DMS 273 (cell line): ENCODE results near the gene BTBD6.
"Not testable (repeated sequence)": the region's sequence is repeated elsewhere in the genome, so short reads cannot be mapped to it uniquely, and the experiment has no call there.

Experiments
- DNase-seq: peaks from one replicate; lab custom pipeline; 2025; ENCODE audit not compliant: unreplicated experiment; lab: John Stamatoyannopoulos, UW

Gene BTBD6

DNA sequence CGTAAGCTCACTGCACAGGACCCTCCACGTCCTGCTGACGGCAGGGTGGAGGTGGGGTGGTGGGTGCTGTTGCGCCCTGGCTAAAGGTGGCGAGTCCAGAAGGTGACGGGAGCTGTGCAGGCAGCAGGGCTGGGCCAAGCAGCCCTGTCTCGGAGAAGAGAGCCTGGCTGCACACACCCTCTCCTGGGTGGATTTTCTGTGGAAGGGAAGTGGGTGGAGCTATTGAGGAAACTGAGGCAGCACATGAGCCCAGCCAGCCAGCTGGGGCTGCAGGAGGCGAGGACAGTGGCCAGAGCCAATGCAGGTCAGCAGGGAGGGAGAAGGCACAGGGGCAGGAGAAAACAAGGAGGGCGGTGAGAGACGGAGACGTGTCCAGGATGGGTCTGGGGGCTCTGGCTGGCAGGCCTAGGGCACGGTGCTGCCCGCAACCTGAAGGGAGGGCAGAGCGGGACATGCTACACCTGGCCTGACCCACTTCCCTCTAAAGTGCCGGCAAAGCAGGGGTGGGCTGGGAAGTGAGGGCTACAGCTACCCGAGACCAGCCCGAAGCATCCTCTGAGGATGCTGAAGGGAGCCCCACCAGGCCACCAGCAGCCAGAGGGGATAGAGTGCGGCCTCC, 20.5 kb downstream of the BTBD6 start:
- DNase-seq = no peak

DNA sequence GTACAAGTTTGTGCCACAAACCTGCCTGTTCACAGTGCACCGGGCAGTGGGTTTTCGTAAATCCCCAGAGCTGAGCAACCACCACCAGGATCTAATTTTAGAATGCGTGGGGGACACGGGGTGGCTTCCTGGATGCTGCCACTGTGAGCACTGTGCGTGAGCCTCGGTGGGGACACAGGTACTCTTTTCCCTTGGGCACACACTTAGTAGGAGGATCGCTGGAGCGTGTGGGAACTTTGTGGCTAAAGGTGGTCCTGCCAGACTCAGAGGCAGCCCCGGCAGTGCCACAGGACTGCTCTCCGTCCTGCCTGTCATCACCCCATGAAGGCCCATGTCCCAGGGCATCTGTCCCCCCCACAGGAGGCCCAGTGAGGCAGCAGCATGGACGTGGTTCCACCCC, 21.1 kb downstream of the BTBD6 start:
- no peak for DNase-seq

DNA sequence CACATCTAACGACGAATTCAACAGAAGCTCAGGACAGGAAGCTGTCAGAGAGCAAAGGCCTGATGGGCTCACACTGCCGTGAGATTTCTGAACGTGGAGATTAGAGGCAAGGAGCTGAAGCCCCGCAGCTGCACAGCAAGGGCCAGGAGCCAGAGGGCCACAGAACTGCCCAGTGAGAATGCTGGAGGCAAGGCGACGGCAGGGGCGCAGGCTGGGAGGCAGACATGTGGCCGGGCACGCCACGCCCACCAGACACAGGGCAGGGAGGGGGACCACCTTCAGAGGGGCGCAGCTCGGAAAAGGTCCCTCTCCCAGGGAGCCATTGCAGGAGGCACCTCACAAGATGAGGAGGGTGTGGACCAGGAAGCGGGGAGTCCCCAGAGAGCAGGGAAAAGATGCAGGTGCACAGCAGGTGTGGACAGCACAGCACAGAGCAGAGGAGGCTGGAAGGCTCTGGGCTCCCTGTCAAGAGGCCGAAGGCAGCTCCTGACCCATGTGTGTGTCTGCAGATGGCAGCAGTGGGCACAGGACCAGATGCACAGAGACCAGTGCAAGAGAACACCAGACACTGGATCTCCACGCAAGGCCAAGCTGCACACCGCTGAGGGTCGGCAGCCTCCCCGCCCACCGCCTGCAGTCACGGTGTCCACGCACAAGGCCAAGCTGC, 23.0 kb downstream of the BTBD6 start:
- no peak for DNase-seq

DNA sequence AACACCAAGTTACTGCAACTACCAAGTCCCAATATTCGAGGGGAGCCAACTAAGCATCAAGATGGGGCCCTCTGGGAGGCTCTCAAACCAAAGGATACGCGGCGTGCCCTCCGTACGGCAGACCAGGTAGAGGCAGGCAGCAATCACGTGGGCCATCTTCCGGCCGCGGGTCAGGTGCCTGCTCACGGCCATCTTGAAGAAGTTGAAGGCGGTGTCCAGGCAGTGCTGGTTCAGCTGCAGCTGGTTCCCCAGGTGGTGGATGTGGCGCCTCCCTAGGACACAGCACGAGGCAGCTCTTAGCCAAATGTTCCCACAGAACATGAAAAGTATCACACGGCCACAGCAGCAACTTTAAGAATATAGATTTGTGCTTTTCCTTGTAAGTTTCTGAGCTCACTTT, 24.3 kb downstream of the BTBD6 start:
- DNase-seq = no peak

DNA sequence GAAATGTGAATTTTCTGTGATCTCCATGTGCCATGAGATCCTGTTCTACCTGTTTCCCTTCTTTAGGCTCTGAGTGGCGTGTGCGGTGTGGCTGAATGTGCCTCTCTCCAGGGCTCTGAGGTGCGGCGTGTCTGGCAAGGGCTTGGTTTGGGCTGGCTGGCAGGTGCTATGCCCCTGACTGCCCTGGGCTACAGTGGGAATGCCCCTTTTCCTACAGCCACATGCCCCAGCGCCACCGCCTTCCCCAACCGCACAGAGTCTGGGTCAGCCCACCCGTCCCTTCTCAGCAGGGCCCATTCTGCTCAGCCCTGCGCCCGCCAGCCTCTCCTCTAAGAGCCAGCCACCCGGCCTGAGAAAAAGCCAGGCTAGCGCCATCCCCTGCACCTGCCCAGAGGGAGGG, 24.7 kb downstream of the BTBD6 start:
- DNase-seq = no peak

DNA sequence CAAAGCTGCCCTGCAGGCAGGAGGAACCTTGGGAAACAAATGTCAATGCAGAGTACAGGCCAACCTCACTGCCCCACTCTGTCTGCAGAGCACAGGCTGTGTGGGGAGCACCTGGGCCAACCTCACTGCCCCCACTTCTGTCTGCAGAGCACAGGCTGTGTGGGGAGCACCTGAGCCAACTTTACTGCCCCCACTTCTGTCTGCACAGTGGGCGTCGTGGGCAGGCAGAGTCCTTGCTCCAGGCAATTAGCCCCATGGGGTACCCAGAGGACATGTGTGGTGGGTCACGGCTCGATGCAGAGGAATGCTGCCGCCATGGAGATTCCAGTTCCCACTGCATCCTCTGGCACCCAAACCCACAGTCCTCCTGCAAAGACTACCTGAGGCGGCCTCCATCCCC, 26.3 kb downstream of the BTBD6 start:
- DNase-seq = no peak

DNA sequence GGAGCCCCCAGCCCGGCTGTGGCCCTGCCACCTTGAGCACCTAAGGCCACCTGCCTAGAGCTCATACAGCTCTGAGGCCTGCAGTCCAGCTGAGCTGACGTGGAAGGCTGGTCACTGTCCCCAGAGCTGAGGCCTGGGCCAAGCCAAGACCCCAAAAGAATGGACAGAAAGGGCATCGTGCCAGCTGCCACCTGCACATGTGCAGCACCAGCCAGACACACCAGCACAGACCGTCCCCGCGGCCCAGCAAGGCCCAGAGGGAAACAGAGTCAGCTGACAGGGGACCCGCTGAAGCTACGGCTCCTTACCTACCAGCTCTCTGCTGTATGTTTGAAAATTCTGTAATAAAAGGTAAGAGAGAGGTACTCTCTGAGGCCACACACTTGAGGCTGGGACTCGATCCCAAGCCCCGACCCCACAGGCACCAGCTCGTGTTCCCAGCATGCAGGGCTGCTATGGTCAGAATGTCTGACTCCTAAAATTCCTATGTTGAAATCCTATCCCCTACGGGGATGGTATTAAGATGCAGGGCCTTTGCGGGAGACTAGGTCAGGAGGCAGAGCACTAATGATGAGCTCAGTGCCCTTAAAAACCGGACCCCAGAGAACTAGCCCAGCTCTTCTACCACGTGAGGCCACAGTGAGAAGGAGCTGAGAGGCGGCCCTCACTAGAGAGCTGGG, 27.1 kb downstream of the BTBD6 start:
- no peak for DNase-seq

DNA sequence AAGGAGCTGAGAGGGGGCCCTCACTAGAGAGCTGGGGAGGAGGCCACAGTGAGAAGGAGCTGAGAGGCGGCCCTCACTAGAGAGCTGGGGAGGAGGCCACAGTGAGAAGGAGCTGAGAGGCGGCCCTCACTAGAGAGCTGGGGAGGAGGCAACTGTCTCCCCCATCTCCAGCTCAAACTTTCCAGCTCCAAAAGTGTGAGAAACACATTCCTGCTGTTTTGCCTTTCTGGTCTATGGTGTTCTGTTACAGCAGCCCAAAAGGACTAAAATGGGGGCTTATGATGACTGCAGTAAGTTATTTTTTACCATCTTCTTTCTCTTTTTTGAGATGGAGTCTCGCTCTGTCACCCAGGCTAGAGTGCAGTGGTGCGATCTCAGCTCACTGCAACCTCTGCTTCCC, 29.1 kb downstream of the BTBD6 start:
- DNase-seq = not testable (repeated sequence)

DNA sequence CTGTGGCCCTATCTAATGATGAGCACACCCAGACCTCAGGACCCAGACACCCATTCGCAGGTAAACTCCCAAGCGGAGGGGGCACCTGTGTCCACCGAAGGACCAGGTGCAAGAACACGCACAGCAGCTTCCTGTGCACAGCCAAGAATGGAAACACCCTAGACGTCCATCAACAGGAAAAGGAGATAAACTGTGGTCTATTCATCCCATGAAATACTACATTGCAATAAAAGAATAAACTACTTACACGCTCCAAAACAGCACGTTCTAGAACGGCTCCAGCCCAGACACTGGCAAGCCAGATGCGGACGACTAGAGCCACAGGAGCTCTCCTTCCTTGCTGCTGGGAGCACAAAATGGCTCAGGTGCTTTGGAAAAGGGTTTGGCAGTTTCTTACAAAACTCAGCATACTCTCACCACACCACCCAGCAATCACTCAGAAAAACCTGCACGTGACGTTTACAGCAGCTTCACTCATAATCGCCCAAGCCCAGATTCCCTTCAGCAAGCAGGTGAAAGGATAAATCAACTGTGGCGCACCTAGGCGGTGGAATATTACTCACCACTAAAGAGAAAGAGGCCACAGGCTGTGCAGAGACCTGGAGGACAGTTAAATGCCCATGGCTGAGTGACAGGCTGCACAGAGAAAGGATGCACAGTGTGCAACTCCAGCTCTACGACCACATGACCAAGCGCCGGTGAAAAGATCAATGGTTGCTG, 31.5 kb downstream of the BTBD6 start:
- no peak for DNase-seq

DNA sequence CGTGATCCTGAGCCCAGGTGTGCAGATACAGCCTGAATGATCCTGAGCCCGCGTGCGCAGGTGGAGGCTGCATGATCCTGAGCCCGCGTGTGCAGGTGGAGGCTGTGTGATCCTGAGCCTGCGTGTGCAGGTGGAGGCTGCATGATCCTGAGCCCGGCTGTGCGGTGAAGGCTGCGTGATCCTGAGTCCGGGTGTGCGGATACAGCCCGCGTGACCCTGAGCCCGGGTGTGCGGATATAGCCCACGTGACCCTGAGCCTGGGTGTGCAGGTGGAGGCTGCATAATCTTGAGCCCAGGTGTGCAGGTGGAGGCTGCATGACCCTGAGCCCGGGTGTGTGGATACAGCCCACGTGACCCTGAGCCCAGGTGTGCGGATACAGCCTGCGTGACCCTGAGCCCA, 32.2 kb downstream of the BTBD6 start:
- no peak for DNase-seq

DNA sequence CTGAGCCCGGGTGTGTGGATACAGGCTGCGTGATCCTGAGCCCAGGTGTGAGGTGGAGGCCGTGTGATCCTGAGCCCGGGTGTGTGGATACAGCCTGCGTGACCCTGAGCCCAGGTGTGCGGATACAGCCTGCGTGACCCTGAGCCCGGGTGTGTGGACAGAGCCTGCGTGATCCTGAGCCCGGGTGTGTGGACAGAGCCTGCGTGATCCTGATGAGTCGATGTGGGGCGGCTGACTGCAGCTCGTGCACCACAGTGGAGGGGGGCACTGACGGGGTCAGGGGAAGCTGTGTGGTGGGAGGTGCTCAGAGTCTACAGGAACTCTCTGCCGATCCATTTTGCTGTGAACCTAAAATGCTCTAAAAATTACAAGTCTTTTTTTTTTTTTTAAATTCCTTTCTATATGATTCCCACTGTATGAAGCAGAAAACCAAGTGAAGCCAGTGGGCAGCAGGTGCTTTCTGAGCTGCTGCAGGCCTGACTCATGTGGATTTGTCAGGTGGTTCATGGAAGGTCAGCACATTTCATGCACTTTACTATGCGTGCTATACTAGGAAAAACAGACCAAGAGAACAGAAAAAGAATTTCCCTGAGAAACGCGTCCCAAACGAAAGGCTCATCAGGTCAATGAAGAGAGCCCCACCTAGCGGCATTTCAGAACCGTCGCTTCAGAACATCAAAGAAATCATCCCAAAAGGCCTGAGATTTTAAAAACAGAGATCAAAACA, 33.2 kb downstream of the BTBD6 start:
- peak; percentile 63 for DNase-seq

DNA sequence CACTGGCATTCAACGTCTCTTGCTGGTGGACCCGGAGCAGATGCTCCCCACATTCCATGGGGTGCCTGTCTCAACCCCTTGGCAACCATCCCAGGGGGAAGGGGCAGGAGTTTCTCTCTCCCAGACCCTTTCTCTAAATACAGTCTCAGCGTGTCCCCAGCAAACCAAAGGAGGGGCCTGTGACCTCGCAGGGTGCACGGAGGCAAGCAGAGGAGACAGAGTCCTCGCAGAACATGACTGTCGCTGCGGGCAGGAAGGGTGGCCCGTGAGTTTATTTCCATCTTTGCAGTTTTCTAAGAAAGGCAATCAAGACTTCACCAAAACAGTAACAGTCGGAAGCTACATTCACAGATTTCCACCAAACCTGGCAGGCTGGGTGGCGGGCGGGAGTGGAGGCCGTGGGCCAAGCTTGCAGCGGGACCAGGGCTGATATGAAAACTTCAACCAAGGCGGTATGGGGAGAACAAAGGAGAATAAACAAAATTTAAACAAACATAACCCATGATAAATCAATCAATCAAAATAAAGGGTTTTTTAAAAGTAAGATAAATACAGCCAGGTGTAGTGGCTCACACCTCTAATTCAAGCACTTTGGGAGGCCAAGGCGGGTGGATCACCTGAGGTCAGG, 33.9 kb downstream of the BTBD6 start:
- no peak for DNase-seq

DNA sequence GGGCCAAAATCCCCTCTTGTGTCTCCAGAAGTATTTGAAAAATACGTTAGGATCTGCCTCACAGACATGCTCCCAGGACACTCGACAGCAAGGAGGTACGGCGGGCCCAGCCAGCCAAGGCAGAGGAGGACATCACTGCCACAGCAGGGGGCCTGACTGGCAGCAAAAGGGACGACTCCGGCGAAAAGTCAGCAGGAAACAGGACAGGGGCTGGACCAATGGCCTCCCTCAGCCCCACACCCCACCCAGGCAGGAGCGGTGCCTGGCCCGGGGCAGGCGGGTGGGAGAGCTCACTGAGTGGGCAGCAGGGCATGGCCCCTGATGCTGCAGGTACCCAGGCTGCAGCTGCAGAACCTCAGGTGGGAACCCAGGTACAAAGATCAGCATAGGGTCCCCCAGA, 34.7 kb downstream of the BTBD6 start:
- no peak for DNase-seq

DNA sequence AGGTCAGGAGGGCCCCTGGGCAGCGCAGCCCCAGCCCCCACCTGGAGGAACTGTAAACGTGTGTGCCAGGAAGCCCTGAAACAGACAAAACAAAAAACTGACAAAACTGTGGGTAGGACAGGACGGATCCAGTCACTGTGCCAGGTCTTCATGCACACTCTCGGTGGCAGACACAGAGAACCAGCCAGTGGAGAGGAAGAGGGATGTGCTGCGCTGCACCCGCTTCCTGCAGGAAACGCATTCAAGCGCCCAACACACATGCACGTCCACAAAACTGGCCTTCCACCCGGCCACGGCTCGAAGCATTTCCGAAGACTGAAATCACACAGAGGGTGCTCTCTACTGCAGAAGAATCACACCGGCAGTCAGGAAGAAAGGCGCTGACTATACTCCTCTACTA, 35.6 kb downstream of the BTBD6 start:
- DNase-seq = no peak

DNA sequence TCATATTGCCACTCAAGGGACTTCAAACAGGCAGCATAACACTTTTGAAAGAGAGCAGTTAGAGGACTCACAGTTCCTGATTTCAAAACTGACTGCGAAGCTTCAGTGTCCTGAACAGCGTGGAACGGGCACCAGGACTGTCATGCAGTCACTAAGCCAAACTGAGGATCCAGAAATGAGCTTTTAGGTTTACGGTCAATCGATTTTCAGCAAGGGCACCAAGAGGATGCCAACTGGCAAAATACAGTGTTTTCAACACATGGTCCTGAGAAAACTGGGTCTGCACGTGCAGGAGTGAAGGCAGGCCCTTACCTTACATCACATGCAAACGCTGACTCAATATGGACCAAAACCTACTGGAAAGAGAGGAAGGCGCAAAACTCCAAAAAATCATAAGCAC, 36.8 kb downstream of the BTBD6 start:
- DNase-seq = no peak

DNA sequence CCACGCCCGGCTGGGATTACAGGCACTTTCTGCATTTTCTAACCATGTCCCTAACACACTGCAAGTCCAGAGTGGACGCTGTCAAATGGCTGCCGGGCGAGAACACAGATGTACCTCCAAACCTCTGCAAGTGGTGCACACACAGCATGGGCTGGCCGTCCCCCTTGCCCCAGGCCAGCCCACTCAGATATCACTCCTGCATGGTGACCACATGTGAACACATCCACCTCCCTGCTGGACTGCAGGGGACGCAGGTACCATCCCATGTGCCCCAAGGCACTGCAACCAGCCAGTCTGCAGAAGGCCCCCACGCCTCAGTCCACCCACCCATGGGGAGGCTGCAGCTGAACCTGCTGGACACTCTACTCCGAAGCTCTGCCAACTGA, 38.4 kb downstream of the BTBD6 start:
- DNase-seq = no peak

DNA sequence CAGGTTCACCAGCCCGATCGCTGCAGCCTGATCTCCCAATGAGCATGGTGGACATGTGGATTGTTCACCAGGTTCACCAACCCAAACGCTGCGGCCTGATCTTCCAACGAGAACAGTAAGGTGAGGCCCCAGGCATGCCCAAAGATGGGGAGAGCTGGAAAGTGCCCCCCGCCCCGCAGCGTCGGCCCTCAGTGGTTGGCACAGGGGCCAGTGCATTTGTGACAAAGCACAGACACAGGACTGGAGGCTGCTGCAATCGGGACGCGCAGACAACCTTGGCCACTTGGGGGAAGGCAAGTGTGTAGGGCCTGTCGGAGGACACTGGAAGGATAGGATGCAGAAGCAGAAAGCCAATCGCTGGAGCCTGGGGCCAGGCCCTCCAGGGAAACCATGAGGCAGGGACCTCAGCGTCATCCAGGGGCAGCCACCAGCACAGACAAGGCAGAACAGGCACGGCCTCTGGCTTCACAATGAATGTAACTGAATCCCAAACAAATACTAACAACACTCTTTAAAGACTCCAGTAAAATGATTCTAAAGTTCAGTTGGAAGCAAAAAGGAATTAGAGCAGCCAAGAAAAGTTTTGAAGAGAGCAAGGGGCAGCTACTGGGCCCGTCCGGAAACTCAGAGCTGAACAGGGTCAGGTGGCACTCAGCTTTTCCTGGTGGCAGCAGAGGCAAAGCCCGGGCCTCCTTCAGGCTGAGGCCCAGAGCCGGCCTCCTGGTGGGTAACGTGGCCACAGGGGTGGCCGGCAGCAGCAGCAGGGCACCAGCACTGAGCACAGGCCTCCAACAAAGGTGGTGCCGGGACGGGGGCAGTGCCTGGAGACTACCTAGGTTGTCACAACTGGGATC, 39.1 kb downstream of the BTBD6 start:
- no peak for DNase-seq

DNA sequence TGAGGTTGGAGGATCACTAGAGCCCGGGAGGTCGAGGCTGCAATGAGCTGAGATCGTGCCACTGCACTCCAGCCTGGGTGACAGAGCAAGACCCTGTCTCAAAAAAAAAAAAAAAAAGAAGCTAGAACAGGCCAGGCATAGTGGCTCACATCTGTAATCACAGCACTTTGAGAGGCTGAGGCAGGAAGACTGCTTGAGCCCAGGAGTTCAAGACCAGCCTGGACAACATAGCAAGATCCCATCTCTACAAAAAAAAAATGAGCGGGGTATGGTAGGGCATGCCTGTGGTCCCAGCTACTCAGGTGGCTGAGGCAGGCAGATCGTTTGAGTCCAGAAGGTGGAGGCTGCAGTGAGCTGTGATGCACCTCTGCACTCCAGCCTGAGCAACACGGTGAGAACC, 40.6 kb downstream of the BTBD6 start:
- not testable (repeated sequence) for DNase-seq

DNA sequence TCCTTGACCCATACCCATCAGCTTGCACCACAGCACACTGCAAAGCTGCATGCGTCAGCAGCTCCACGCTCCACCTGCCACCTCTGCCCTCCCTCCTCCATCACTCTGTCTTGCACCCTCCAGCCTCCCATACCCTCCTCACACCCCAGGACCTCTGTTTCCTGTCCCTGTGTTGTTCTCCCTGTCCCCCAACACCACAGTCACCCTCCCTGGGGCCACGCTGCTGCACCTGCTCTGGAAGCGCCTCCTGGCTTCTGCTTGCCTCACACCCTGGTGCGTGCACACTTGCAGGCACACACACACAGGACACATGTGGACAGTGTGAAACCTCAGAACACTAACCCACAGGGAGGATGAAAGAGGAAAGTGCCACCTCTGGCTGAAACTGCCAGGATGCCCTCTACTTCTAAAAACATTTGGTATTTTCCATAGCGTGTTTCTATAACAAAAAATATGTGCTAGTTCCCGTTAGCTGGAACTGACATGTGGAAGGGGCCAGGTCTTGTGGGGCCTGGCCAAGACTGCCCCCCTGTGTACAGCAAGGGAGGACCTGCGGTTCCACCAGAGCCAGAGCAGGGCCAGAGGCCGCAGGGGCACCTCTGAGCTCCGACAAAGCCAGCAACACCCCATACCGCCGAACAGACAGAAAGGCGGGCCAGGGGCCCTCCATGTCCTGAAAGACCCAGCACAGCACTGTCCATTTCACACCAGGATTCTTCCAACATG, 42.5 kb downstream of the BTBD6 start:
- DNase-seq = no peak
